GM12878 (cell line): ENCODE measurements around the gene NIBAN1. TPM values are rescaled to one million over a fixed set of nuclear protein-coding genes. Genes with fewer than 3 reads are reported as not detected.

Experiments
- ATAC-seq: fragments of 200-7000 bp; cut with Tn5 transposase; 3 replicates; pipeline ENCODE4 v1.9.1; 2020; ENCODE audit warnings: mild to moderate bottlenecking, moderate library complexity
- BruUV-seq: library from RNA; stranded (reverse); fragments of 400-500 nt; replicated peaks from 2 replicates; lab custom pipeline; 2021; lab: Mats Ljungman, UMichigan
- CTCF ChIA-PET: fragments of 300-600 bp; sonication (Branson Sonifier 250); formaldehyde crosslinking; extraction: SDS; loops from one replicate; lab custom pipeline; 2021; ENCODE audit warnings: inconsistent platforms; lab: Yijun Ruan, JAX
- POLR2A ChIA-PET: fragments of 350-600 bp; formaldehyde crosslinking; extraction: SDS; loops from one replicate; lab custom pipeline; 2021; ENCODE audit warnings: inconsistent platforms; lab: Charles Lee
- RAD21 ChIA-PET: fragments of 300-600 bp; sonication (Branson Sonifier 250); formaldehyde crosslinking; loops from one replicate; lab custom pipeline; 2023; ENCODE audit warnings: antibody characterized with exemption; ENCODE audit not compliant: unreplicated experiment; lab: Charles Lee
- SMC1A ChIA-PET: fragments of 300-600 bp; sonication (Branson Sonifier 250); formaldehyde crosslinking; loops from one replicate; lab custom pipeline; 2023; ENCODE audit not compliant: unreplicated experiment, uncharacterized antibody; lab: Charles Lee
- DNase-seq: peaks from one replicate; pipeline ENCODE4 v3.0.0-alpha.2; 2011; ENCODE audit warnings: low read depth, low spot score
- FAIRE-seq: peaks from 3 replicates; lab custom pipeline; 2011; peaks lifted over from hg19 to GRCh38; lab: Jason Lieb, UNC
- H2AFZ ChIP-seq: 2 replicates; pipeline ENCODE4 v1.6.0; 2011; ENCODE audit warnings: low read depth, low read length, control low read depth; ENCODE audit not compliant: control insufficient read depth
- H3K27ac ChIP-seq: 2 replicates; pipeline ENCODE4 v1.5.1; 2011; ENCODE audit warnings: control low read depth; ENCODE audit not compliant: control insufficient read depth, insufficient read depth
- H3K27me3 ChIP-seq, 2 experiments: replicated peaks in 1 of 2; 2 replicates each; pipeline versions ENCODE4 v1.6.0 to v1.6.1; 2011; ENCODE audit warnings: low read length in 1 of 2; ENCODE audit not compliant: control insufficient read depth in 2 of 2, insufficient read depth in 2 of 2
- H3K36me3 ChIP-seq, 2 experiments: 2 replicates each; pipeline ENCODE4 v1.5.1; 2011; ENCODE audit warnings: low read length in 1 of 2; ENCODE audit not compliant: control insufficient read depth in 2 of 2, insufficient read depth in 2 of 2
- H3K4me1 ChIP-seq: 2 replicates; pipeline ENCODE4 v1.6.1; 2011; ENCODE audit warnings: mild to moderate bottlenecking, low read length, moderate library complexity, mixed read lengths; ENCODE audit not compliant: control insufficient read depth, insufficient read depth
- H3K4me2 ChIP-seq: 2 replicates; pipeline ENCODE4 v1.6.0; 2011; ENCODE audit warnings: control low read depth; ENCODE audit not compliant: control insufficient read depth, insufficient read depth
- H3K4me3 ChIP-seq: fragments of 200-600 bp; sonication (generic); 2 replicates; pipeline ENCODE4 v1.5.1; 2016
- H3K79me2 ChIP-seq: 2 replicates; pipeline ENCODE4 v1.6.0; 2011; ENCODE audit warnings: low read length; ENCODE audit not compliant: control insufficient read depth, insufficient read depth
- H3K9ac ChIP-seq: 2 replicates; pipeline ENCODE4 v1.8.0; 2011; ENCODE audit warnings: low read length, control low read depth, mixed read lengths; ENCODE audit not compliant: control insufficient read depth, insufficient read depth
- H3K9me3 ChIP-seq: replicated peaks from 3 replicates; pipeline ENCODE4 v1.5.1; 2011; ENCODE audit warnings: mild to moderate bottlenecking, low read length; ENCODE audit not compliant: control insufficient read depth, insufficient read depth
- H4K20me1 ChIP-seq: 2 replicates; pipeline ENCODE4 v1.6.0; 2011; ENCODE audit not compliant: control insufficient read depth, insufficient read depth
- BMI1 ChIP-seq: fragments of 450-650 bp; IDR thresholded peaks from 2 replicates; pipeline ENCODE4 v1.6.1; 2016; ENCODE audit warnings: mild to moderate bottlenecking, moderate library complexity, borderline replicate concordance
- CBX5 ChIP-seq: sonication (generic); IDR thresholded peaks from 2 replicates; pipeline ENCODE4 v1.6.1; 2016; ENCODE audit warnings: low read depth, moderate library complexity, mild to moderate bottlenecking, inconsistent platforms
- CHD1 ChIP-seq: IDR thresholded peaks from 2 replicates; pipeline ENCODE4 v1.6.1; 2012; ENCODE audit warnings: low read depth, low read length, improper control_type of control experiment
- CREM ChIP-seq: IDR thresholded peaks from 2 replicates; pipeline ENCODE4 v1.6.1; 2014; ENCODE audit warnings: antibody characterized with exemption, low read depth
- EZH2 ChIP-seq: IDR thresholded peaks from 2 replicates; pipeline ENCODE4 v1.6.1; 2012; ENCODE audit warnings: low read depth, mild to moderate bottlenecking, control low read depth, inconsistent platforms, low read length, borderline replicate concordance; ENCODE audit not compliant: control insufficient read depth
- HDAC2 ChIP-seq: fragments of 200-600 bp; sonication (generic); IDR thresholded peaks from 2 replicates; pipeline ENCODE4 v1.6.1; 2017
- IRF3 ChIP-seq: fragments of 450-650 bp; IDR thresholded peaks from 2 replicates; pipeline ENCODE4 v1.6.1; 2014; ENCODE audit warnings: mild to moderate bottlenecking
- IRF4 ChIP-seq: IDR thresholded peaks from 2 replicates; pipeline ENCODE4 v1.6.1; 2011; ENCODE audit warnings: low read depth, low read length
- JUNB ChIP-seq: IDR thresholded peaks from 2 replicates; pipeline ENCODE4 v1.6.1; 2016; ENCODE audit warnings: antibody characterized with exemption, mild to moderate bottlenecking
- KLF5 ChIP-seq: fragments of 450-650 bp; IDR thresholded peaks from 2 replicates; pipeline ENCODE4 v1.6.1; 2014; ENCODE audit warnings: mild to moderate bottlenecking; ENCODE audit not compliant: partially characterized antibody
- MEF2B ChIP-seq: fragments of 450-650 bp; IDR thresholded peaks from 2 replicates; pipeline ENCODE4 v1.6.1; 2018; ENCODE audit warnings: mild to moderate bottlenecking, moderate library complexity; ENCODE audit not compliant: partially characterized antibody, poor library complexity, severe bottlenecking
- PAX8 ChIP-seq: fragments of 450-650 bp; IDR thresholded peaks from 2 replicates; pipeline ENCODE4 v1.6.1; 2017; ENCODE audit warnings: mild to moderate bottlenecking, moderate library complexity
- RUNX3 ChIP-seq: IDR thresholded peaks from 2 replicates; pipeline ENCODE4 v1.6.1; 2012; ENCODE audit warnings: low read length, inconsistent platforms
- SRF ChIP-seq, 2 experiments: IDR thresholded peaks; 2 replicates each; pipeline ENCODE4 v1.6.1; 2011; ENCODE audit warnings: low read depth in 2 of 2, low read length in 2 of 2, mild to moderate bottlenecking in 1 of 2, moderate library complexity in 1 of 2
- SUPT20H ChIP-seq: IDR thresholded peaks from 2 replicates; pipeline ENCODE4 v1.6.1; 2011; ENCODE audit warnings: low read depth, mild to moderate bottlenecking, low read length, moderate library complexity, borderline replicate concordance; ENCODE audit not compliant: control insufficient read depth
- TARDBP ChIP-seq: IDR thresholded peaks from 2 replicates; pipeline ENCODE4 v1.6.1; 2016; ENCODE audit warnings: borderline replicate concordance
- ZZZ3 ChIP-seq: IDR thresholded peaks from 2 replicates; pipeline ENCODE4 v1.6.1; 2011; ENCODE audit warnings: low read depth; ENCODE audit not compliant: control insufficient read depth, insufficient read length
- WGBS: methylation state at CpG from one replicate; pipeline ENCODE4 v1.1.6; 2016; ENCODE audit warnings: low lambda C conversion rate; ENCODE audit not compliant: insufficient replicate concordance, insufficient coverage; ENCODE audit errors: missing lambda C conversion rate; 5-methylcytosine and 5-hydroxymethylcytosine counted together
- in situ Hi-C: fragments of 300-500 bp; cut with MboI; formaldehyde crosslinking; loops from 9 replicates; pipeline ENCODE4 v1.14.3; 2018; ENCODE audit warnings: mixed read lengths
- intact Hi-C: fragments of 100-400 bp; cut with micrococcal nuclease; formaldehyde crosslinking; loops from one replicate; pipeline ENCODE4 v1.14.2; 2022; ENCODE audit not compliant: unreplicated experiment
- polyA plus RNA-seq, 11 experiments: library from polyadenylated mRNA; depleted of rRNA in 4 of 11; unstranded in 6 of 11; stranded (reverse) in 5 of 11; fragments of >200 nt; fragmentation: Nextera tagmentation in 4 of 11; fragmentation: Illumina TruSeq in 1 of 11; extraction: Ambion mirVana in 4 of 11; extraction: Trizol in 1 of 11; gene quantifications; 1 replicate in 1 of 11; 2 replicates in 10 of 11; pipeline versions ENCODE4 v1.2.1 to v1.2.3, GENCODE V29; 2011 to 2016; ENCODE audit warnings: inconsistent platforms in 2 of 11, missing spikeins in 2 of 11, low read depth in 1 of 11
- total RNA-seq, 4 experiments: library from RNA; depleted of rRNA in 3 of 4; stranded (reverse); fragments of >200 nt in 3 of 4; fragmentation: Illumina TruSeq in 1 of 4; extraction: Trizol in 1 of 4; gene quantifications; 2 replicates each; pipeline versions ENCODE4 v1.2.1 to v1.2.3, GENCODE V29; 2013 to 2021
- TF ChIP-seq, protein P1 (sequence below): fragments of 150-350 bp; IDR thresholded peaks from 2 replicates; pipeline ENCODE4 v1.6.1; 2014; ENCODE audit warnings: mild to moderate bottlenecking, low read depth, low read length
- TF ChIP-seq, protein P2 (sequence below): IDR thresholded peaks from 2 replicates; pipeline ENCODE4 v1.6.1; 2011; ENCODE audit warnings: borderline replicate concordance, low read depth, mild to moderate bottlenecking, moderate library complexity, mixed read lengths, low read length; ENCODE audit not compliant: insufficient read depth; ENCODE audit errors: extremely low read length

Gene NIBAN1
- total and polyA plus RNA-seq, 10 of the 15 experiments (the other 5 are each of a cell fraction or from before 2014, with no cell fraction given) = 11.2 to 67.8 (median 44.3) TPM

DNA sequence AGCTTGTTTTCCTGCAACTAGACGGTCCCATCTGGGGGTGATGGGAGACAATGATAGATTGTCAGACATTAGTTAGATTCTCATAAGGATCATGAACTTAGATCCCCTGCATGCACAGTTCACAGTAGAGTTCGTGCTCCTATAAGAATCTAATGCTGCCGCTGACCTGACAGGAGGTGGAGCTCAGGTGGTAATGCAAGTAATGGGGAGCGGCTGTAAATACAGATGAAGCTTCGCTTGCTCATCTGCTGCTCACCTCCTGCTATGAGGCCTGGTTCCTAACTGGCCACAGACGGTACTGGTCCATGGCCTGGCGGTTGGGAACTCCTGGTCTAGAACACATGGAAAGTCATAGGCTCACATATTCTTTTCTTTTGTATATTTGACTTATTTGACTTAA, 42.0 kb downstream of the NIBAN1 start:
- POLR2A ChIA-PET = no interaction called here
- FAIRE-seq (no peak), ATAC-seq (no peak), DNase-seq (no peak)
- 86% methylated on average over 7 of the region's 7 CpGs for WGBS
- H3K9me3 ChIP-seq = no peaks in the 10 kb centered on the region
- H4K20me1 ChIP-seq = no peaks in the 10 kb centered on the region
- no peak overlapping the region for H3K27ac ChIP-seq
- H3K4me3 ChIP-seq = no peak overlapping the region
- CTCF ChIA-PET = no interaction called here
- no peaks in the 10 kb centered on the region for H3K27me3 ChIP-seq
- SMC1A ChIA-PET = interaction anchor here (1.3 to 1.7 kb wide), 2 partner anchors 49 to 127 kb away, joined by 4 to 7 read pairs; no protein-coding TSS in a partner anchor
- no TSS peak for BruUV-seq
- H3K79me2 ChIP-seq = no peaks in the 10 kb centered on the region; the same call in 1 of the 2 replicates
- in situ Hi-C loops (no loop called here), intact Hi-C loops (no loop called here)
- H3K9ac ChIP-seq = no peak overlapping the region
- H2AFZ ChIP-seq = no peak overlapping the region
- H3K36me3 ChIP-seq = no peaks in the 10 kb centered on the region
- RAD21 ChIA-PET = no interaction called here
- TF ChIP-seq, protein P1, sequence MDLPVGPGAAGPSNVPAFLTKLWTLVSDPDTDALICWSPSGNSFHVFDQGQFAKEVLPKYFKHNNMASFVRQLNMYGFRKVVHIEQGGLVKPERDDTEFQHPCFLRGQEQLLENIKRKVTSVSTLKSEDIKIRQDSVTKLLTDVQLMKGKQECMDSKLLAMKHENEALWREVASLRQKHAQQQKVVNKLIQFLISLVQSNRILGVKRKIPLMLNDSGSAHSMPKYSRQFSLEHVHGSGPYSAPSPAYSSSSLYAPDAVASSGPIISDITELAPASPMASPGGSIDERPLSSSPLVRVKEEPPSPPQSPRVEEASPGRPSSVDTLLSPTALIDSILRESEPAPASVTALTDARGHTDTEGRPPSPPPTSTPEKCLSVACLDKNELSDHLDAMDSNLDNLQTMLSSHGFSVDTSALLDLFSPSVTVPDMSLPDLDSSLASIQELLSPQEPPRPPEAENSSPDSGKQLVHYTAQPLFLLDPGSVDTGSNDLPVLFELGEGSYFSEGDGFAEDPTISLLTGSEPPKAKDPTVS = no peak
- TF ChIP-seq MEF2B (no peak), SRF (IDR thresholded peaks at IDR 0.05; ENCODE audit: low read depth in 2 of 2, low read length in 2 of 2) (no peak), SUPT20H (no peak), EZH2 (no peak), BMI1 (no peak), PAX8 (no peak), CBX5 (no peak), KLF5 (no peak), CHD1 (no peak), CREM (no peak), ZZZ3 (no peak), IRF3 (no peak), RUNX3 (no peak), IRF4 (no peak), TARDBP (no peak), HDAC2 (no peak), JUNB (no peak)
- TF ChIP-seq, protein P2, sequence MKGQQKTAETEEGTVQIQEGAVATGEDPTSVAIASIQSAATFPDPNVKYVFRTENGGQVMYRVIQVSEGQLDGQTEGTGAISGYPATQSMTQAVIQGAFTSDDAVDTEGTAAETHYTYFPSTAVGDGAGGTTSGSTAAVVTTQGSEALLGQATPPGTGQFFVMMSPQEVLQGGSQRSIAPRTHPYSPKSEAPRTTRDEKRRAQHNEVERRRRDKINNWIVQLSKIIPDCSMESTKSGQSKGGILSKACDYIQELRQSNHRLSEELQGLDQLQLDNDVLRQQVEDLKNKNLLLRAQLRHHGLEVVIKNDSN = no peak
- H3K4me2 ChIP-seq = no peak overlapping the region
- H3K4me1 ChIP-seq = no peaks in the 10 kb centered on the region
